HG03139 (cell line): ENCODE measurements around the gene PFKFB2.

ENCODE experiments used
- ATAC-seq: cut with Tn5 transposase; IDR thresholded peaks from one replicate; pipeline ENCODE4 v1.9.1; 2021; ENCODE audit not compliant: unreplicated experiment

Gene PFKFB2

DNA sequence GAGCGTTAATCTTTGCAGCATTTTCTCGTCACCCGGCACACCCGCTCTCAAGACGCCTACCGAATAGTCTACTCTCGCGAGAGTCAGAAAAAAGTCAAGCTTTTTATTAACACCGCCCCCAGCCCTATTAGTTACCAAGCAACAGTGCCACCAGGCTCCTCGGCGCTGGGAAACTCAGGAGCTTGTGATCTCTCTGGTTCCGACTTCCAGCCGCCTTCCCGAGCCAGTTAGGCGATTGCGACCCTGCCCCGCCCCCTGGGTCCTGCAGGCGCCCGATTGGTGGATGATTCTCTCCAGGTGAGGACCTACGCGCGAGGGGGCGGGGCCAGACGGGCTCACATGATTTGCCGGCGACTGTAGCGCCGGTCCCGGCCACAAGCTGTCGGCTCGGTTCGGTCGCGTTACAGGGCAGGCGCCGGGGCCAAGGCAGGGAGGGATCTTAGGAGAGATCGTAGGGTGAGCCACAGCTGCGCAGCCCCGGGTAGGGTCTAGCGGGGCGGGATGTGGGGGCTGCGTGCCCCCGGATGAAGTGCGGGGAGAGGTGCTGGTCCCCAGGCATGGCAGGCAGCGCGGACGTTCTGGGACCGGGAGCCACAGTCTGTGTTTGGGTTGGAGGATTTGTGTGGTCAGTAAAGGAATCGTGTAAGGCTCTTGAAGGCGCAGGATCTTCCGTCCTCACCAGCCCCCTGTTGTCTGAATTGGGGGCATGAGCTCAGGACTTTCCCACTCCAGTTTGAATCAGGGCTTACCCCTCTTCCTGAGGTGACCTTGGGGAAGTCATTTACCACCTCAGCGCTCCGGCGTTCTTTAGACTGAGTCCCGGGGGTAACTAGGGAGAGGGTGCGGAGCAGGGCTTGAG, at the start of gene PFKFB2:
PFKFB2 (plus strand) TSS at position 365 of the 859 bp plus-strand sequence. CDS start 1,443 bp downstream, outside the sequence.
- ATAC-seq = peak; percentile 69

DNA sequence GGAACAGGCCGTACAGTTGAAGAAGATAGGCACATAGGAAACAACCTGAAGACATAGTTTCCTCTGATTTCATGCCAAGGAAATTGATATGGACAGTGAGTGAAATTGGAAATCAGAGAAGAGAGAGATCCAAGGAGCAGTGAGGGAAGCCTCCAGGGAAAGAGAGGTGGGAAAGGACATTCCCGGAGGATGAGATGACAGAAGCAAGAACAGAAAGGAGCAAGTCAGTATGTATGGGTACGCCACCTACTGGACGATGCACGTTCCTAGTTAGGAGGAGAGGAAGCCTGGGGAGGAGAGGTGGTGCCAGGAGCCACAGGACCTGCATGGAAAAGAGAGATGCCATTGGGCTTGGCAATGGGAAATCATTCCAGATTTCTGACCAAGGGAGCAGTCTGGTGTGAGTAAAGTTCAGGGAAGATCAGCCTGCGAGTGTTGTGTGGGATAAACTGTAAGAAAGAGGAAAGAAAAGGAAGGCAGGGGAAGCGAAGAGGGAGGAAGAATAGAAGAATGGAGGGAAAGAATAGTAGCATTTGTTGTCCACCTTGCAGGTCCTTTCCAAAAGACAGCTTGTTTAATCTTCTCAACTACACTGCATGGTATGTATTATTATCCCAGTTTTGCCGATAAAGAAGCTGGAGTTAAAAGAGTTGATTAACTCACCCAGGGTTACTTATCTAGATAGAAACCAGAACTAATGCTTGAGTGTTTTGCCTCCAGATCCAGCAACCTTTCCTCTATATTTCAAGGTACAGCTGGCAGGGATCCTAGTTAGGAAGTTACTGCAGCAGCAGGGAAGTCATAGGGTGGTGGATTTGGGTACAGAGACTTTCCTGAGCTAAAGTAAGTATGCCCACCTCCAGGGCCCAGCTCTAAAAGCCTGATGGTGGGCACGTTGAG, 47.9 kb upstream of the PFKFB2 start:
- ATAC-seq = no peak

DNA sequence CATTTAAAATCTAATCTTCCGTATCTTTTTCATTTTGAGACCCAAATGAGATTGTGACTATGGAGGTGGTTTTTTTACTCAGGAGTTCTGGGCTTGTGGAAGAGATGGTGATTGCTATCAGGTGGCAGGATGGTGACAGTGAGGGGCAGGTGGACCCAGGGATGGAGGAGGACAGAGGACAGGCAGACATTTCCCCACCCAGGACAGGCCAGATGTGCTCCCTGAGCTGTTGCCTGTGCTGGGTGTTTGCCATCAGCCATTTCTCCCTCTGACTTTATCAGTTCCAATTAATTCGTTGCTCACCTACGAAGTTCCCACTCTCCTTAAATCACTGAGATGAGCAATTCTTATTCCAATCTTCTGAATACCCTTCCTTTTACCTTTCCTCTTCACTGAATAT, 47.0 kb upstream of the PFKFB2 start:
- no peak for ATAC-seq

DNA sequence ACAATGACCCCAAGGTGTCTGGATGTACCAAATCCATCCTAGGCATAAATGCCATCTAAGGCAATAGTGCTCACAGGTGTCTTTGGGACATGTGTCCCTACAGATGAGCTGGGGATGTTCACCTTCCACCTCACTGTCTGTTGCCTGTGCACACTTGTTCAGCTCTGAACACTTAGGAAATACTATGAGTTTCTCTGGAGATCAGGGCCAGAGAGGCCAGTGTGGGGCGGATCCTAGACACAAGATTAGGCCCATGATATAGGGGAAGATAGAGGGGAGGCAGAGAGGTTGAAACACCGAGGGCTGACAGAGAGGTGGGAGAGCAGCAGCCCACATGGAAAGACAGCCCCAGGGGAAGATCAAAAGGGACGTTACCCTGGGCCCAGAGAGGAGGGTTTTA, 46.2 kb upstream of the PFKFB2 start:
- no peak for ATAC-seq

DNA sequence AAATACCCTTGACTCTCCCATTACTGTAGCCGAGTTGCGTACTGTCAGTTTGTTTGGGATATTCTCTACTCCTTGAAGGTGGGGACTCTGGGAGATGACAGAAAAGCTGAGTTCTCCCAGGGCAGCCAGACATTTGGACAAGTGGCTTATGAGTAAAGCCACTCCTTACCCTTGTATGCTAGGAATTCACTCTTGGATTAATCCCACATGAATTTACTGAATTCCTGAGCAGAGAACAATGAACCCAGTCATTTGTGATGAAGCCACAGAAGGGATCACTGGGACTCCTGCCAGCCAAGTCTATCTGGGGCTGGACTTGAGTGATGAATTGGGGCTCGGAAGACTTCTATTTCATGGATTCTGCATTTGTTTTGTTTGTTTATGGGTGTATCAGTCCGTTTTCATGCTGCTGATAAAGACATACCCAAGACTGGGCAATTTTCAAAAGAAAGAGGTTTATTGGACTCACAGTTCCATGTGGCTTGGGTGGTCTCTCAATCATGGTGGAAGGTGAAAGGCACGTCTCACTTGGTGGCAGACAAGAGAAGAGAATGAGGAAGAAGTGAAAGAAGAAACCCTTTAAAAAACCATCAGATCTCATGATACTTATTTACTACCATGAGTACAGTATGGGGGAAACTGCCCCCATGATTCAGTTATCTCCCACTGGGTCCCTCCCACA, 45.6 kb upstream of the PFKFB2 start:
- no peak for ATAC-seq

DNA sequence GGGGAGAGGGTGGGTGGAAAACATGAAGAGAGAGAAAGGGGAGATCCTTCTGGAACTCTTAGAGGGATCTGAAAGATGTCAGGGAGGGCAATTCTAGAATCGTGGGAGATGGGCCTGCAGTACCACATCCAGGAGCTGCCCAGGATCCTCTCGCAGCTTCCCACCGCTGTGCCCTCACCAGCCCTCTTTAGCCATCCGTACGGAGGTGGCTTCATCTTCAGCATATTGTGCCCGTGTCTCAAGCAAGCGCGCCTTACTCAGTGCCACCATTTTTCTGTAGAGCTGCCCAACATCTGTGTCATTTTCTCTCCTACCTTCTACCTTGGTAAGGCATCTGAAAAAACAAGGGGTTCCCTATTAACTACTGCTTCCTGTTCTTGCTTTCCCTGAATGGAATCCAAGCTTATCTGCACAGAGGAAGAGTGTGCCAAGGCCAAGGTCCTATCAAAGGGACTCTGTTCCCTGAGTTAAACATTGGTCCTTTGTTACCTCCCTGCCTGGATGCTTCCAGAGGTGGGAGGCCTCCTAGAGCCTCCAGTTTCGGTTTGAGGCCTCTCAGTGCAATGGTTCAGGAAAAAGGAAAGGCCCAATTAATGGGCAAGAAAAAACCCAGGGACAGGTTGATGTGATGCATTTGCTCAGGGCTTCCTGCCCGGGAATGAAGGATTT, 43.8 kb upstream of the PFKFB2 start:
- no peak for ATAC-seq

DNA sequence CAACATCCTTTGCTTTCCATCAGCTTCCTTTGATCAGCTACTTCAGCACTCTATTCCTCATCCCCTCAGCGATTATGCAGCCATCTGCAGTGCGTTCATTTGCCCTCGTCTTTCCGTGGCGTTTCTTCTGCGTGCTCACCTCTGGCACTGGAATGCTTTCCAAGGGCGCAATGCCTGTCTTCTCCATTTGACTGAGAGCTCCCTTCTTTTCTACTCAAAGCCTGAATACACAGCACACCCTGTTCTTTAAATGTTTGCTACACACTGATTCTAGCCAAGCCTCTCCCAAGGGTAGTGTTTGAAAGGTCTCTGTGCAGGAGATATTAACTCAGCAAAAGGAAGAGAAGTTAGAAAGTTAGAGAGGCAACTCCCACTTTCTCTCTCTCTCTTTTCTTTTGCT, 43.1 kb upstream of the PFKFB2 start:
- ATAC-seq = no peak

DNA sequence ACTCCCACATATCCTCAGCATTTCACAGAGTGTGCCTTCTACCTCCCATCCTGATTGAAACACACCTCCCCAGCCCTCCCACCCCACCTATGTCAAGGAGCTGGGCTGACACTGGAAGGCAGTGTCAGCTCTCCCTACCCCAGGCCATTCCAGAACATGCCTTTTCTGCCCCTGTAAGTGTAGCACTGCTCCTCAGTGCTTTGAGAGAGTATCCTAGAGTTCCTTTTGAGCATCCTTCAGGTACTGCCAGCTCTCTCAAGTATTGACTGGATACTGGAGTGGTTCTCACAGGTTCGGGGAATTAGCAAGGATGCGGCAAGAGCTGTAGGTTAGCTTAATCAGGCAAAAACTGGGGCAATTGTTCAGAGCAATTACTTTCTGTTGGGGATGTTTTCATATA, 42.3 kb upstream of the PFKFB2 start:
- ATAC-seq = no peak

DNA sequence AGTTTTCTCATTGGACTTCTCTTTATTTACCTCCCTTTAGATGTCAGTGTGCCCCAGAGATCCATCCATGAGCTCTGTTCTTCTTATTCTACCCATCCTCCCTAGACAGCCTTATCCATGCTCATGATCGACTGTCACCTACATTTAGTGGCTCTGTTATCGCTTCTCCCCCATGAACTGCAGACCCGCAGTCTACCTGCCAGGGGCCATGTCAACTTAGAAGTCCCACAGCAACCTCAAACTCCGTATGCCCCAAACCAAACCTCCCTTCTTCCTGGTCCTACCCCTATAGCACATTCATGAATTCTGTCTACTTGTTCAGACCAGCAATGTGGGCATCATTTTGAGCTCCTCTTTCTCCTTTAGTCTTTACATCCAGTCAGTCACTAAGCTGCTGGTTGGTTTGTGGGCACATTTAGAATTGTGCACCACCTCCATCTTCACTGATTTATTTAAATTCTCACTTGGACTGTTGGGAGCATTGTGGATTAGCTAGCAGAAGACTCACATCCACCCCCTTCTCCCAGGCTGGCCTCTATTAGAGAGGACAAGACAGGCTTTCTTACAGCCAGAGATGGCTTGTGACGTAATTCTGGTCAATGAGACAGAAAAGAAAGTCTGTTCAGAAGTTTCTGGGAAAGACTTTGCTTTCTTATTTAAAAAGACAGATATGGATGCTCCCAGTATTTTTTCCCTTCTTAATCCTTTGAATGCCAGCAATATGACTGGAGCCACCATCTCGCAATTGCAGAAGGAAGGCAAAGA, 39.6 kb upstream of the PFKFB2 start:
- no peak for ATAC-seq

DNA sequence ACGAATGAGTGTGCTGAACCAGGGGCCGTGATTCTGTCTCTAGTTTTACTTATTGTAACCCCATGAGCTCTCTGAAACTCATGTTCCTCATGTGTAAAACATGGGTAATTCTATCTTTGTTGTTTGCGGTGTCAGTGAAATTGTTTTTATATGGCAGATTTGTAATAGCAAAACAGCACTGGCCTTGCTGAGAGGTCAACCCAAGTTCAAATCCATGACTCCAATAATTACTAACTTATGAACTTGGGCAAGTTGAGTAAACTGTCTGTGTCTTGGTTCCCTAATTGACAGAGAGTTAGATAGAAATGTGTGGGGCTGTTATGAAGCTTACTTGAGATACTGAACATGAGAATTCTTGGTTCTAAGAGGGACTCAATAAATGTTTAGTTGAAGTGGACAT, 38.3 kb upstream of the PFKFB2 start:
- ATAC-seq = no peak

DNA sequence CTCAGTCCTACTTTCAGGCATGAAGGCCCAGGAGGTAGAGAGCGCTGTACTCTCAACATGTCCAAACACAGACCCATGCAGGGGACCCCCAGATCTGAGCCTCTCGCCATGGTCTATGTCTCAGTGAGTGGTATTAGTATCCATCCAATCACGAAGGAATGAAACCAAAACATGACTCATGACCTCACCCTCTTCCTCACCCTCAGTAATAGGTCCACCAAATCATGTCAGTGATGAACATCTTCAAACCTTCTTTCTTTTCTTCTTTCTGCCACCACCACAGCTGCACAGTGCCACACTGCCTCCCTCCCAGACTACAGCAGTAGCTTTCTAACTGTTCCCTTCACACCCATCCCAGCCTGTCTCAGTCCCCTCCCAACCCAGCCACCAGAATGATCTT, 37.3 kb upstream of the PFKFB2 start:
- ATAC-seq = no peak

DNA sequence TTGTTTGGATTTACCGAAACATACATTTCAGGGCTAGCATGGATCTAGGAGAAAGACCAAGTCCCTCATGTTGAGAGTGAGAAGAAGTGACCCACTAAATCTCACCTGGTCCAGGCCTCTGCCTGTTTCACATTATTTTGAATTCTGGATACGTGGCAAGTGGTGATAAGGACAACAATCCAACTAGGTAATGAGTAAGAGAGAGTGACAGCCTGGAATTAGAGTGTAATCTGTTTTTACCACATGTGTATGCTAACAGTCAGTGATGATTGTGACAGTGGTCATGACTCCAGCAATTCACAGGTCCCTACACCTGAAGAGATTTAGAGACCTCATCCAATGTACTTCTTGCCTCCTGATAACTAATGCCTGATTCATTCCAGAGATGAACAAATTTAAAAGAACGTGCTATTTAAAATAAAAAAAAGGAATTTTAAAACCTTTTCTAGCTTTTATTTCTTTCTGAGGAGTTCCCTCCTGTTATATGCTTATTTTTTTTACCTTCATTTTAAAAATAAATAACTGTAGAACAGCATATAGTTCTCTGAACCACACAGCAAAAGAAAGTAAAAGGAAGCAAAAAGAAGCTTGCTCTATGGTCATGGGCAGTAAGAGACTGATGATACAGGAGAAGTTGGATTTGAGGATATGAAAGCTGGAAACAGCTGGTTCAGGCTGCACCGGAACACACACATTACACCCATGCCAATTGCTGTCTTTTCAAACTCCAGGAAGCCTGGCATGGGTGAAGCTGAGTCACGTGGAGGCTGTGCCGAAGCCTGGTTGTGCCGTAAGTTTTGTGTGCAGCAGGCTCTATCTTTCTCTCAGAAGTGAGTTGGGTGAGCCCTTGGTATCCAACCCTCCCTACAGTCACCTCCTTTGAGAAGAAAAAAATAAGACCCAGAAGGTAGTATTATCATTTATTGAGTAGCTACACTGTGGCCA, 35.2 kb upstream of the PFKFB2 start:
- ATAC-seq = no peak

DNA sequence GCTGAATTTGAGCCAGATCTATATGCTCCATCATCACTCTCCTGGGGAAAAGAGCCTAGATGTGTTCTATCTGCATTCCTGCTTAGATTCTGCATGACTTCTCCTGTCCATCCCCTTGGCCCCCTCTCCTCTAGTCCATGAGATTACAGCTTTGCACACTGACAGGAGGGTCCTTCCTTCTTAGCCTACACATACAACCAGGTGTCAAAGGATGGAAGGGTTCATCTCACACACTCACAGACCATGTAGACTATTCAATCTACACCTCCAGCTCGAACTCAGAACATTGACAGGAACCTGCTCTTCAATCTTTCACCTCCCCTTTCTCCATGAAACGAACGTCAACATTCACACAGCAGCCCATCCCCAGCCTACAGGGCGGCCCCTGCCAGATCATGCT, 34.4 kb upstream of the PFKFB2 start:
- ATAC-seq = no peak

DNA sequence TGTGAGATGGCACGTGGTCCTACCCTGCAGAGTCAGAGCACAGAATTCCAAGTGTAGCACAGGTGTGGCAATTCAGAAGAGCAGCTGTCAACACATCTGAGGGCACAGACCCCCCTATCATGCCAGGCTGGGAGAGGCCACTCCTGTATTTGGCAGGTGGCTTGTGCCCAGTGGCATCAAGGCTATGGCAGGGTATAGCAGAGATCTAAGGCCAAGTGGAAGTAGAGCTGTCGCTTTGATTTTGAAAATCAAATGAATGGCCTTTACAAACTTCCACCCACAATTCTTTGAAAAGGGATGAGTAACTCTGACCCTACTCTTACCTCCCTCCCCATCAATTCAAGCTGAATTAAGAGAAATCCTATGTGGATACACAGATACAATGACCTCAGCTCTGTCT, 33.9 kb upstream of the PFKFB2 start:
- no peak for ATAC-seq

DNA sequence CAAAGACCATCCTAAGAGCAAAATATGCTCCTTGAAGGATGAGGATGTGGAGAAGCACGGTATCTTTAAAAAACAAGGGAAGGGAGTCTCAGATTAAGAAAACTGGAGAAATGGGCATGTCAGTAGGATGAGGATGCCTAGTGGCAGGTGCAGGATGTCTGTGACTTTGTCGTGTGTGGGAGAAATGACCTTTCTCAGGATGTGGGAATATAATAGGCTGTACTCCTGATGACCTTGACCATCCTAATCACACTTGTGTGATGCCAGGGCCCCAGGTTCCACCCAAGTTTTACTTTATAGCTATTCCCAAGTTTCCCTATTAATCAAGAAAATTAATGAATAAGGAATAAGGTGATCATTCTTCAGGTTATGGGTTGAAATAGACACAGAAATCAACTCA, 33.4 kb upstream of the PFKFB2 start:
- no peak for ATAC-seq

DNA sequence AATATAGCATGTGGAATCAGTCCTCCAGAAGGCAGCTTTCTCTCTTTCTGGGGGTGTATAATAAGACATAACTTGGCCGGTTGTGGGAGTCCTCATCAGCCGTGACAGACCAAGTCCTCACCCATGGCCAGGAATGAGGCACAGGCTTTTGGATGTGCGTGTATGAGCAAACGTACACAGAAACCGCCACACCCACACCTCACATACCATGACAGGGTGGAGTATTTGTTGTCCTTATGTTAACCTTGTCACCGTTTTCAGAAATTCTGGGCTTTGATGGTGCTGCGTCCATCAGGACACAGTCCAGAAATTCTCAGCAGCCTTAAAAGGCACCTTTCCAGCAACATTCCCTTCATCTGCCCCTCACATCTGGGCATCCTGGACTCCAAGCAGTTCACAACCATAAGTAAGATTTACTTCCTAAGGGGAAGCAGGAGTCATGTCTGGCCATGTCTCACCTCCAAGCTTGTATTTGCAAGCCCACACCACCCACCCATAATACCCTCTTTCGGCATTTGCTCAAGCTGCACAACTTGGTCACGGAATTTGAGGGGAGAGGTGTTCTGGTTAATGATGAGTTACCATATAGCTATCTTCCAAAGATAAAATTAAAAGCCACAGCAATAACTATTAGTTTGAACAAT, 32.9 kb upstream of the PFKFB2 start:
- ATAC-seq = no peak

DNA sequence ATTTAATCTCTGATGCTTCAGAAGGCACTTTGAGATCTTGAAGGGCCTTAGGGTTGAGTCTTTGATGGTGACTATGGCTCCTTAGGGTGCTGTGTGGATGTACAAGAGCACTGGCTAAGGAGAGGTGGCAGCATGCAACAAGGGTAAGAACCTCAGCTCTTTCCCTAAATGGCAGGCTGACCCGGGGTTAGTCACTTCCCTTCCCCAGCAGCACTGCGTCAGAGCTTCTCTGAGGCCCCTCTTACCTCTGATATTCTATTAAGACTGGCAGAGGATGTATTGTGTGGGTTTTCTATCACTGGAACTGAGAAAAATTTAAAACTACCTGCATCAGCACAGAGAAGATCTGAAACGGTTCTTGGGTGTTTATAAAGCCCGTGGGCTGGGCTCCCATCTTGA, 32.4 kb upstream of the PFKFB2 start:
- no peak for ATAC-seq

DNA sequence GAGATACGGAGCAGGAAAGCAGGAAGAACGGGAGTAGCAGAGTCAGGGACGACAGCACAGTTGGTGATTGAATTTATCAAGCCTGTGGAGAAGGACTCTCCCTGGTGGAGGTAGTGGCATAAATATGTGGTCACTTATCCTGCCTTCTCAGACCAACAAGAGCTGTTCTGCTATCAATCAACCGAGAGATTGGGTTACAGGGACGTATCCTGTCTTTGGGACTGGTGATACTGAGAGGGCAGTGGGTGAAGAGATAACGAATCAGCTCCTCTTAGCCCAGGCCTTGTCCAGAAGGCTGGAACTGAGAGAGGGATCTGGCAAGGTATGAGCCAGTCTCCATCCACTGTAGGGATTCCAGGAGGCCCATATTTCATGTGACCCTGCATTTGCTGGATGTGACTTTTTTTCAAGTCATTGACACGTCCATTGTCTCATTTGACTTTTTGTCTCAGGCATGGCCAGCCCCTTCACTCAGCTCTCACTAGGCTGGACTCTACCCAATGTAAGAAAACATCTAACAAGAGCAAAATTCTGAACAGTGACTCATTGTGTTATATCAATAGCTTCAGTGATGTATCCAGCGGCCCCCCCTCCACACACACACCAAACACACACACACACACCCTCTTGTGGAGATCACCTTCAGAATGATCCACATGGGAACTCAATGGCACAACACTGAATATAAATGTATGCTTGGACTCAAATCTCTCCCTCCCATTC, 31.8 kb upstream of the PFKFB2 start:
- no peak for ATAC-seq
